ENCODE data around the gene KCNK13.

KCNK13 gene

DNA sequence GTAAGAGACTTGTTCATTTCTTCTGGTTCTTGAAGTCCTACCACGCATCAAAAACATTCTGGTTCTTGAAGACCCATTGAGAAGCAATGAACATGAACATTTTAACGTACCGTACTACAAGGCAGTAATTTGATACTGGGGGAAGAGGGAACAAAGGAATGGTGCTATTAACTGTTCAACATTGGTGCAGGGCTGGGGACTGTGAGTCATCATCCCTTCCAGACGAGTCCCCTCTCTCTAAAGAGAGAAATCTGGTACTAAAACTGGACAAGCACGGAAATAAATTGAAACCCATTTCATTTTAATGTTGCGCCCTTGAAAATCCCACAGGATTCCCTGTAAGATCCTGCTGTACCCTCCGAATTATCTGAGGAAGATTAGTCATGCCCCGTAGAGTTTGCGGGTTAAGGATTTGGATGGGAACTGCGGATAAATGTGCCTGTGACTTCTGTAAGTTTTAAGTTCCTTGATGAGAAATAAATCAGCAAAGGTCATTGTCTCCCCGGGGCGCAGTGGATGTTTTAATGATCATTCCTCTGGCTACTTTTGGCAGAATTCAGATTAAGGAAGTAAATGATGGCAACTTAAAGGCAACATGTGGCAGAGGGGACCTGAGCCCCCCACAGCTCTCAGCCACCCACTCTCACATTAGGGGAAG lies 78.6 kb downstream of the KCNK13 start:
- no peak for DNase-seq (ENCODE audit: low read depth)
- no peak overlapping the region for H3K4me3 ChIP-seq (ENCODE audit: low read depth, low read length)
- TF ChIP-seq CTCF (IDR thresholded peaks at IDR 0.05; ENCODE audit: low read depth, low read length, missing control alignments): no peak

DNA sequence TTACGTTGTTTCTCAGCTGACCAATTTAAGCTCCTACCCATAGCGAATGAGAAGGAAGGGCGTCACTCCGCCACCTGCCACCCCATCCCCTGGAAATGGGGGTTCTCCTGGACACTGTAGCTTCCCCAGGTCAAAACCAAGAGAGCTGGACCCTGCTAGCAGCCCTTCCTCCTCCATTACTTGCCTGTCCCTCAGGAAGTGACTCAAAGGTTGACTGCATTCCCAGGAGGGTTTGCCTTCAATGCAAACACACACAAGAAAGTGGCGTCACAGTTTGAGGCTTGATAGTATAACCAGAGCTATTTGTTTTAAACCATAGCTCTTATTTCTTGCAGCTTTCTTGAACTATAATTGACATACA lies 79.1 kb downstream of the KCNK13 start:
- H3K4me3 ChIP-seq (ENCODE audit: low read depth, low read length): no peak overlapping the region
- no peak for DNase-seq (ENCODE audit: low read depth)
- no peak for TF ChIP-seq CTCF (IDR thresholded peaks at IDR 0.05; ENCODE audit: low read depth, low read length, missing control alignments)

- H3K4me3 ChIP-seq (ENCODE audit: low read depth, low read length): no peak overlapping the region
- DNase-seq (ENCODE audit: low read depth): no peak
- no peak for TF ChIP-seq CTCF (IDR thresholded peaks at IDR 0.05; ENCODE audit: low read depth, low read length, missing control alignments)
Observed at GRCh38 chr14:90153429-90153828, 91.6 kb downstream of the KCNK13 start.

- TF ChIP-seq CTCF (IDR thresholded peaks at IDR 0.05; ENCODE audit: low read depth, low read length, missing control alignments): no peak
- peak; percentile 7 for DNase-seq (ENCODE audit: low read depth)
- H3K4me3 ChIP-seq (ENCODE audit: low read depth, low read length): no peak overlapping the region
Observed at GRCh38 chr14:90154110-90154509, 92.3 kb downstream of the KCNK13 start.

DNA sequence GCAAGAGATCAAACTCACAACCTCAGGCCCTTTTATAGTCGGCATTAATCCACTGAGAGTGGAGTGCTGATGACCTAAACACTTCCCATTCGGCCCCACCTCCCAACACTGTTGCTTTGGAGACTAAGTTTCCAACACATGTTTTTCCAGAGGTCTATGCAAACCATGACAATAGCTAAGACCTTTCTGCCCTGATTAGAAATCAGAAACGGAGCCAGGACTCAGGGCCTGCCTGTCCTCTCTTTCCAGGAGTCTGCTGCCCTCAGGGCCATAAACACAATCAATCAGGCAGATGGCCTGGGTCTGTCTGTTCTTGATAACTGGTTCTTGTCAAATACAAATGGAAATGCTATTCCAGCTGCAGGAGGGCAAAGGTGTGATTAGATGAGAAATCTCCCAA lies 97.4 kb downstream of the KCNK13 start:
- no peak overlapping the region for H3K4me3 ChIP-seq (ENCODE audit: low read depth, low read length)
- no peak for DNase-seq (ENCODE audit: low read depth)

GRCh38 chr14:90159688-90160087 lies 97.9 kb downstream of the KCNK13 start:
- H3K4me3 ChIP-seq (ENCODE audit: low read depth, low read length): no peak overlapping the region
- DNase-seq (ENCODE audit: low read depth): no peak
- TF ChIP-seq CTCF (IDR thresholded peaks at IDR 0.05; ENCODE audit: low read depth, low read length, missing control alignments): no peak

More for the DNA sequence above, 97.4 kb downstream of the KCNK13 start:
- TF ChIP-seq CTCF (IDR thresholded peaks at IDR 0.05; ENCODE audit: low read depth, low read length, missing control alignments): no peak

- no peak for DNase-seq (ENCODE audit: low read depth)
- TF ChIP-seq CTCF (IDR thresholded peaks at IDR 0.05; ENCODE audit: low read depth, low read length, missing control alignments): no peak
- no peak overlapping the region for H3K4me3 ChIP-seq (ENCODE audit: low read depth, low read length)
Observed at GRCh38 chr14:90161129-90161528, 99.3 kb downstream of the KCNK13 start.

Measured in GM12864 (cell line).